GM12891 (cell line): Measurements from ENCODE around the gene TMEM121B.

Source experiments
- DNase-seq: peaks from one replicate; pipeline ENCODE4 v3.0.0; 2011; ENCODE audit warnings: low spot score; ENCODE audit not compliant: insufficient read length
- FAIRE-seq: peaks from 2 replicates; lab custom pipeline; 2011; peaks lifted over from hg19 to GRCh38; lab: Jason Lieb, UNC
- PAX5 ChIP-seq: IDR thresholded peaks from 2 replicates; pipeline ENCODE4 v1.6.1; 2011; ENCODE audit warnings: low read length, moderate library complexity, mild to moderate bottlenecking; ENCODE audit not compliant: insufficient read depth, severe bottlenecking
- POLR2A ChIP-seq: IDR thresholded peaks from 2 replicates; pipeline ENCODE4 v1.6.1; 2011; ENCODE audit warnings: low read depth, low read length, control low read depth
- POLR2AphosphoS5 ChIP-seq: IDR thresholded peaks from 2 replicates; pipeline ENCODE4 v1.6.1; 2011; ENCODE audit warnings: low read depth, low read length, control low read depth
- POU2F2 ChIP-seq: IDR thresholded peaks from 2 replicates; pipeline ENCODE4 v1.6.1; 2011; ENCODE audit warnings: low read depth, mild to moderate bottlenecking, control low read depth, low read length, moderate library complexity
- SPI1 ChIP-seq: IDR thresholded peaks from 2 replicates; pipeline ENCODE4 v1.6.1; 2011; ENCODE audit warnings: low read depth, low read length, control low read depth
- TAF1 ChIP-seq: IDR thresholded peaks from 2 replicates; pipeline ENCODE4 v1.6.1; 2011; ENCODE audit warnings: low read depth, low read length, control low read depth

TMEM121B gene

DNA sequence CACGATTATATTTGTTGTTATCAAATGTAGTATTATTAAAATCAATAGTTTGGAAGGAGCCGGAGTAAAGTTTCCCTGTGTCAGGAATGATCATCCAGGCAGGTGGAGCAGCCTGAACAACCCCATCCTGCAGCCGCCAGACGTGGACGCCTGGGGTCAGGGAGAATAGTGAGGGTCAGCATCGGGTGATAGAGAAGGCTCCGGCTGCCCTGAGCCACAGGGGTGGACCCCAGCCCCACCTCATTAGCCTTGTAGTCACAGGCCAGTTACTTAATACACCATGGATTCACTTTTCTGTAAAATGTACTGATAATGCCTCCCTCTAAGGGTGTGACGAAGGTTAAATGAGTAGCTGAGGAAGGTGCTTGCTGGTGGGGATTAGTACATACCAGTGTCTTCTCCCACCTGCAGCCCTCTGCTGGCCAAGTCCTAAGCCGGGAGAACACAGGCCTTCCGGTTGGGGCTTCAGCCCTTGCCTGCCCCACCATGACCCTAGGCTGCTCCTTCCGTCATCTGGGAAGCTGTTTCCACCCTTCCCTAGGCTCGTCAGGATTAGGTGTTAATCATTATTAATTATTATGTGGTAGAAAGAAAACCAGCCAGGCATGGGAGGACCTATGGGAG lies 14.9 kb downstream of the TMEM121B start:
- FAIRE-seq (peak; percentile 5), DNase-seq (no peak)
- TF ChIP-seq PAX5 (no peak), POU2F2 (no peak), SPI1 (no peak), POLR2A (no peak), POLR2AphosphoS5 (no peak), TAF1 (no peak)

- FAIRE-seq (no peak), DNase-seq (no peak)
- no peak for TF ChIP-seq POLR2A
- TF ChIP-seq TAF1 = no peak
- no peak for TF ChIP-seq POU2F2
- TF ChIP-seq PAX5 = no peak
- TF ChIP-seq SPI1 = no peak
- no peak for TF ChIP-seq POLR2AphosphoS5
Observed at GRCh38 chr22:17105143-17106129, 15.7 kb downstream of the TMEM121B start.

GRCh38 chr22:17104336-17104935 lies 16.7 kb downstream of the TMEM121B start:
- TF ChIP-seq POU2F2 (no peak), PAX5 (no peak), SPI1 (no peak), TAF1 (no peak), POLR2A (no peak), POLR2AphosphoS5 (no peak)
- no peak for FAIRE-seq
- no peak for DNase-seq

GRCh38 chr22:17103351-17103750 lies 17.8 kb downstream of the TMEM121B start:
- no peak for FAIRE-seq

GRCh38 chr22:17102297-17102667 lies 18.9 kb downstream of the TMEM121B start:
- DNase-seq (no peak), FAIRE-seq (no peak)
- no peak for TF ChIP-seq POU2F2
- no peak for TF ChIP-seq POLR2A
- TF ChIP-seq POLR2AphosphoS5 = no peak
- TF ChIP-seq PAX5 = no peak
- TF ChIP-seq SPI1 = no peak
- no peak for TF ChIP-seq TAF1

More at GRCh38 chr22:17103351-17103750, 17.8 kb downstream of the TMEM121B start:
- no peak for DNase-seq
- TF ChIP-seq SPI1 (no peak), PAX5 (no peak), POLR2AphosphoS5 (no peak), TAF1 (no peak), POLR2A (no peak), POU2F2 (no peak)

GRCh38 chr22:17101475-17102296 lies 19.5 kb downstream of the TMEM121B start:
- DNase-seq = no peak
- no peak for FAIRE-seq
- TF ChIP-seq TAF1 (no peak), POLR2A (no peak), POLR2AphosphoS5 (no peak), POU2F2 (no peak), PAX5 (no peak), SPI1 (no peak)

- FAIRE-seq = no peak
- no peak for TF ChIP-seq SPI1
- no peak for TF ChIP-seq POLR2A
- TF ChIP-seq POU2F2 = no peak
- TF ChIP-seq TAF1 = no peak
- TF ChIP-seq PAX5 = no peak
- TF ChIP-seq POLR2AphosphoS5 = no peak
Observed at GRCh38 chr22:17100621-17101020, 20.5 kb downstream of the TMEM121B start.

DNA sequence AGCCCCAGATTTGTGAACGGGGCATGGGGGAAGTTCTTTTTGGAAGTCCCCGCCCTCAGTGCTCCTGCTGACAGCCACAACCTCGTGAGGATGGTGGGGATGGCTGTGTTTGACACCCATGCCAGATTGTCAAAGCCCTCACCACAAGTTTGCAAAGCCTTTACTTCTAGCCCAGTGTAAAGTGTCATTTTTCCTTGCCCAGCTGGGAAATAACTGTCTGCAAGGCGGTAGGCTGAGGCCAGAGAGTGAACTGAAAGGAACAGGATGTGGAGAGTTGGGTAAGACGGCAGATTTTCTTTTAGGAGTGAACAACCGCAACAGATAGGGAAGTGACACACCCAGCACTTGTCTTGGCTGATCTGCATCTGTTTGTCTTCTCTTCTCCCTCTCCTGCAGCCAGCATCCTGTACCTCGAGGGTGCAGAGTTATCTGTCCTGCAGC lies 22.8 kb downstream of the TMEM121B start:
- DNase-seq (no peak), FAIRE-seq (peak; percentile 81)

More at GRCh38 chr22:17100621-17101020, 20.5 kb downstream of the TMEM121B start:
- DNase-seq = no peak

More for the DNA sequence above, 22.8 kb downstream of the TMEM121B start:
- TF ChIP-seq POLR2AphosphoS5 = no peak
- TF ChIP-seq SPI1 = peak; percentile 68
- TF ChIP-seq POU2F2 = no peak
- no peak for TF ChIP-seq POLR2A
